DMS153 treated with DMSO at 0.1 percent for 48 hours (cell line): ENCODE data around the gene NBEA.
"Not testable (repeated sequence)": the region's sequence is repeated elsewhere in the genome, so short reads cannot be mapped to it uniquely, and the experiment has no call there.

Experiments
- DNase-seq: peaks from one replicate; lab custom pipeline; 2025; ENCODE audit not compliant: unreplicated experiment; lab: John Stamatoyannopoulos, UW

NBEA gene

GRCh38 chr13:34941835-34942731, at the start of gene NBEA:
Gene NBEA, plus strand, starts transcription at chr13:34942270. Its CDS starts 551 bp downstream, at chr13:34942821.
- DNase-seq, result peak; percentile 77

- DNase-seq, result no peak
Measured at GRCh38 chr13:34894756-34895155, 47.3 kb upstream of the NBEA start.

- no peak for DNase-seq
Measured at GRCh38 chr13:34897220-34897619, 44.9 kb upstream of the NBEA start.

GRCh38 chr13:34899888-34900287, 42.2 kb upstream of the NBEA start:
- DNase-seq, result no peak

GRCh38 chr13:34900288-34900739, 41.8 kb upstream of the NBEA start:
- no peak for DNase-seq

- no peak for DNase-seq
Measured at GRCh38 chr13:34901572-34901971, 40.5 kb upstream of the NBEA start.

GRCh38 chr13:34911159-34911558, 30.9 kb upstream of the NBEA start:
- DNase-seq, result no peak

GRCh38 chr13:34913040-34913439, 29.0 kb upstream of the NBEA start:
- no peak for DNase-seq

- no peak for DNase-seq
Measured at GRCh38 chr13:34914416-34914815, 27.7 kb upstream of the NBEA start.

- DNase-seq, result no peak
Measured at GRCh38 chr13:34926508-34926907, 15.6 kb upstream of the NBEA start.

GRCh38 chr13:34928676-34929075, 13.4 kb upstream of the NBEA start:
- DNase-seq, result not testable (repeated sequence)

GRCh38 chr13:34931572-34931971, 10.5 kb upstream of the NBEA start:
- no peak for DNase-seq

GRCh38 chr13:34933349-34933748, 8.7 kb upstream of the NBEA start:
- DNase-seq, result no peak

GRCh38 chr13:34933786-34934185, 8.3 kb upstream of the NBEA start:
- DNase-seq, result no peak

GRCh38 chr13:34935841-34936240, 6.2 kb upstream of the NBEA start:
- DNase-seq, result no peak

GRCh38 chr13:34939771-34940170, 2.3 kb upstream of the NBEA start:
- DNase-seq, result no peak

GRCh38 chr13:34941436-34941834, 635 bp upstream of the NBEA start:
- DNase-seq, result no peak

GRCh38 chr13:34942732-34943435, 814 bp downstream of the NBEA start:
- DNase-seq, result peak; percentile 19

GRCh38 chr13:34943436-34944273, 1.6 kb downstream of the NBEA start:
- DNase-seq, result peak; percentile 14

- no peak for DNase-seq
Measured at GRCh38 chr13:34944274-34944634, 2.2 kb downstream of the NBEA start.

GRCh38 chr13:34944751-34945150, 2.7 kb downstream of the NBEA start:
- DNase-seq, result no peak
